ENCODE data around the gene DPYSL5. TPM values are rescaled to one million over a fixed set of nuclear protein-coding genes. Genes with fewer than 3 reads are reported as not detected.
"Not testable (repeated sequence)": the region's sequence is repeated elsewhere in the genome, so short reads cannot be mapped to it uniquely, and the experiment has no call there.

DPYSL5 gene
- total RNA-seq, 1 donor = not detected

- no peak for DNase-seq (ENCODE audit: low read depth in 2 of 3, low spot score in 2 of 3)
Observed at GRCh38 chr2:26873286-26873983, 25.5 kb downstream of the DPYSL5 start.

- DNase-seq (ENCODE audit: low read depth in 2 of 3, low spot score in 2 of 3) = no peak
Observed at GRCh38 chr2:26874514-26874913, 26.6 kb downstream of the DPYSL5 start.

GRCh38 chr2:26875065-26875634 lies 27.2 kb downstream of the DPYSL5 start:
- DNase-seq (ENCODE audit: low read depth in 2 of 3, low spot score in 2 of 3) = no peak

GRCh38 chr2:26875808-26876207 lies 27.9 kb downstream of the DPYSL5 start:
- no peak for DNase-seq (ENCODE audit: low read depth in 2 of 3, low spot score in 2 of 3)

GRCh38 chr2:26876260-26876659 lies 28.3 kb downstream of the DPYSL5 start:
- no peak for DNase-seq (ENCODE audit: low read depth in 2 of 3, low spot score in 2 of 3)

- no peak for DNase-seq (ENCODE audit: low read depth in 2 of 3, low spot score in 2 of 3)
Observed at GRCh38 chr2:26877276-26877675, 29.3 kb downstream of the DPYSL5 start.

GRCh38 chr2:26880161-26880560 lies 32.2 kb downstream of the DPYSL5 start:
- DNase-seq (ENCODE audit: low read depth in 2 of 3, low spot score in 2 of 3) = no peak

- DNase-seq (ENCODE audit: low read depth in 2 of 3, low spot score in 2 of 3) = no peak
Observed at GRCh38 chr2:26880910-26881435, 33.0 kb downstream of the DPYSL5 start.

GRCh38 chr2:26882220-26882619 lies 34.3 kb downstream of the DPYSL5 start:
- DNase-seq (ENCODE audit: low read depth in 2 of 3, low spot score in 2 of 3) = not testable (repeated sequence)

- no peak for DNase-seq (ENCODE audit: low read depth in 2 of 3, low spot score in 2 of 3)
Observed at GRCh38 chr2:26883956-26884355, 36.0 kb downstream of the DPYSL5 start.

- no peak for DNase-seq (ENCODE audit: low read depth in 2 of 3, low spot score in 2 of 3)
Observed at GRCh38 chr2:26884486-26884885, 36.6 kb downstream of the DPYSL5 start.

- no peak for DNase-seq (ENCODE audit: low read depth in 2 of 3, low spot score in 2 of 3)
Observed at GRCh38 chr2:26885651-26886329, 37.9 kb downstream of the DPYSL5 start.

GRCh38 chr2:26886736-26887135 lies 38.8 kb downstream of the DPYSL5 start:
- DNase-seq (ENCODE audit: low read depth in 2 of 3, low spot score in 2 of 3) = no peak

- peak in 2 of 3 donors; percentile 31 to 70 for DNase-seq (ENCODE audit: low read depth in 2 of 3, low spot score in 2 of 3)
Observed at GRCh38 chr2:26887151-26887550, 39.2 kb downstream of the DPYSL5 start.

GRCh38 chr2:26889796-26890195 lies 41.9 kb downstream of the DPYSL5 start:
- no peak for DNase-seq (ENCODE audit: low read depth in 2 of 3, low spot score in 2 of 3)

GRCh38 chr2:26890341-26891000 lies 42.5 kb downstream of the DPYSL5 start:
- DNase-seq (ENCODE audit: low read depth in 2 of 3, low spot score in 2 of 3) = no peak

- no peak for DNase-seq (ENCODE audit: low read depth in 2 of 3, low spot score in 2 of 3)
Observed at GRCh38 chr2:26892133-26892532, 44.2 kb downstream of the DPYSL5 start.

GRCh38 chr2:26892922-26893524 lies 45.1 kb downstream of the DPYSL5 start:
- no peak for DNase-seq (ENCODE audit: low read depth in 2 of 3, low spot score in 2 of 3)

- DNase-seq (ENCODE audit: low read depth in 2 of 3, low spot score in 2 of 3) = no peak
Observed at GRCh38 chr2:26894136-26894535, 46.2 kb downstream of the DPYSL5 start.

- DNase-seq (ENCODE audit: low read depth in 2 of 3, low spot score in 2 of 3) = no peak
Observed at GRCh38 chr2:26897807-26898479, 50.0 kb downstream of the DPYSL5 start.

All from hematopoietic multipotent progenitor cell (in vitro differentiated cells).